HepG2 (cell line): ENCODE results near the gene KCNJ14. TPM values are rescaled to one million over a fixed set of nuclear protein-coding genes. Genes with fewer than 3 reads are reported as not detected.
A peak's percentile ranks its signal among the peaks of the same experiment; 100 is the strongest.

Source experiments
- AGO2 ChIP-seq: fragments of 200-400 bp; formaldehyde crosslinking; optimal IDR thresholded peaks from 2 replicates; pipeline ENCODE3; 2017; ENCODE audit warnings: mild to moderate bottlenecking, low read depth, low read length, moderate library complexity
- CCDC6 ChIP-seq: sonication (generic); formaldehyde crosslinking; IDR thresholded peaks from 2 replicates; pipeline ENCODE4 v1.8.1; 2022; ENCODE audit warnings: mild to moderate bottlenecking, missing genetic modification reagents, moderate library complexity
- EED ChIP-seq: sonication (generic); formaldehyde crosslinking; IDR thresholded peaks from 2 replicates; pipeline ENCODE4 v1.5.0; 2020; ENCODE audit warnings: mild to moderate bottlenecking, missing genetic modification reagents
- FIP1L1 ChIP-seq: fragments of 200-400 bp; formaldehyde crosslinking; IDR thresholded peaks from 2 replicates; pipeline ENCODE4 v1.6.1; 2018; ENCODE audit warnings: low read depth, mild to moderate bottlenecking, low read length, moderate library complexity, borderline replicate concordance; ENCODE audit not compliant: insufficient read depth
- HNRNPL ChIP-seq: fragments of 200-400 bp; formaldehyde crosslinking; IDR thresholded peaks from 2 replicates; pipeline ENCODE4 v1.6.1; 2017; ENCODE audit warnings: mild to moderate bottlenecking, low read depth, low read length
- IRF2 ChIP-seq: IDR thresholded peaks from 2 replicates; pipeline ENCODE4 v1.6.1; 2018; ENCODE audit warnings: missing genetic modification reagents, missing compliant biosample characterization
- MEIS1 ChIP-seq: sonication (generic); formaldehyde crosslinking; IDR thresholded peaks from 2 replicates; pipeline ENCODE4 v1.9.0; 2021; ENCODE audit warnings: mild to moderate bottlenecking, missing genetic modification reagents, moderate library complexity, borderline replicate concordance
- NCOA1 ChIP-seq: sonication (generic); formaldehyde crosslinking; IDR thresholded peaks from 2 replicates; pipeline ENCODE4 v1.9.0; 2021; ENCODE audit warnings: missing genetic modification reagents
- NFRKB ChIP-seq: fragments of 450-650 bp; IDR thresholded peaks from 2 replicates; pipeline ENCODE4 v1.6.1; 2017
- NR2F6 ChIP-seq, 2 experiments: IDR thresholded peaks; 2 replicates each; pipeline ENCODE4 v1.6.1; 2016; ENCODE audit warnings: antibody characterized with exemption in 1 of 2, mild to moderate bottlenecking in 1 of 2
- SIX1 ChIP-seq: sonication (generic); formaldehyde crosslinking; IDR thresholded peaks from 2 replicates; pipeline ENCODE4 v1.4.0; 2020; ENCODE audit warnings: missing genetic modification reagents, borderline replicate concordance
- SMAD1 ChIP-seq: sonication (generic); formaldehyde crosslinking; IDR thresholded peaks from 2 replicates; pipeline ENCODE4 v1.4.0; 2020; ENCODE audit warnings: missing genetic modification reagents, low read depth, mild to moderate bottlenecking, borderline replicate concordance
- SOX5 ChIP-seq: IDR thresholded peaks from 2 replicates; pipeline ENCODE4 v1.6.1; 2016; ENCODE audit warnings: borderline replicate concordance
- SP140L ChIP-seq: sonication (generic); formaldehyde crosslinking; IDR thresholded peaks from 2 replicates; pipeline ENCODE4 v1.4.0; 2020; ENCODE audit warnings: missing genetic modification reagents, borderline replicate concordance
- STAT5B ChIP-seq: sonication (generic); formaldehyde crosslinking; IDR thresholded peaks from 2 replicates; pipeline ENCODE4 v1.4.0; 2020; ENCODE audit warnings: missing genetic modification reagents
- TAF1 ChIP-seq: sonication (generic); formaldehyde crosslinking; IDR thresholded peaks from 2 replicates; pipeline ENCODE4 v1.4.0; 2020; ENCODE audit warnings: missing genetic modification reagents
- ZMYM3 ChIP-seq: sonication (generic); formaldehyde crosslinking; IDR thresholded peaks from 2 replicates; pipeline ENCODE4 v1.5.1; 2020; ENCODE audit warnings: mild to moderate bottlenecking, missing genetic modification reagents
- ZMYM4 ChIP-seq: sonication (generic); formaldehyde crosslinking; IDR thresholded peaks from 2 replicates; pipeline ENCODE4 v1.8.1; 2023; ENCODE audit warnings: mild to moderate bottlenecking, missing genetic modification reagents
- ZNF17 ChIP-seq: sonication (generic); formaldehyde crosslinking; IDR thresholded peaks from 2 replicates; pipeline ENCODE4 v1.5.0; 2020; ENCODE audit warnings: mild to moderate bottlenecking, missing genetic modification reagents
- ZNF562 ChIP-seq: sonication (generic); formaldehyde crosslinking; IDR thresholded peaks from 2 replicates; pipeline ENCODE4 v1.8.0; 2022; ENCODE audit warnings: missing genetic modification reagents, borderline replicate concordance
- ZNF607 ChIP-seq: sonication (generic); formaldehyde crosslinking; IDR thresholded peaks from 2 replicates; pipeline ENCODE4 v1.5.1; 2020; ENCODE audit warnings: missing genetic modification reagents, mild to moderate bottlenecking, borderline replicate concordance
- ZNF670 ChIP-seq: sonication (generic); formaldehyde crosslinking; IDR thresholded peaks from 2 replicates; pipeline ENCODE4 v1.8.0; 2022; ENCODE audit warnings: mild to moderate bottlenecking, missing genetic modification reagents, borderline replicate concordance
- ZNF841 ChIP-seq: sonication (generic); formaldehyde crosslinking; IDR thresholded peaks from 2 replicates; pipeline ENCODE4 v1.8.1; 2023; ENCODE audit warnings: missing genetic modification reagents, borderline replicate concordance
- polyA plus RNA-seq, 8 experiments: library from polyadenylated mRNA; depleted of rRNA in 3 of 8; stranded (reverse) in 7 of 8; unstranded in 1 of 8; fragments of >200 nt; fragmentation: Illumina TruSeq in 4 of 8; extraction: Trizol in 4 of 8; gene quantifications; 2 replicates each; pipeline versions ENCODE4 v1.2.1 to v1.2.3, GENCODE V29; 2011 to 2016; ENCODE audit warnings: low read depth in 4 of 8, missing spikeins in 1 of 8, mixed read lengths in 1 of 8; ENCODE audit not compliant: insufficient read depth in 1 of 8
- total RNA-seq, 5 experiments: library from RNA; depleted of rRNA; stranded (reverse); fragments of >200 nt; fragmentation: Illumina TruSeq; extraction: Trizol; gene quantifications; 2 replicates each; pipeline ENCODE4 v1.2.3, GENCODE V29; 2016; ENCODE audit warnings: low read depth in 1 of 5
- TF ChIP-seq, protein P1 (sequence below): sonication (generic); formaldehyde crosslinking; IDR thresholded peaks from 2 replicates; pipeline ENCODE4 v1.8.1; 2023; ENCODE audit warnings: mild to moderate bottlenecking, missing genetic modification reagents, borderline replicate concordance
- TF ChIP-seq, protein P2 (sequence below): sonication (generic); formaldehyde crosslinking; IDR thresholded peaks from 2 replicates; pipeline ENCODE4 v1.8.1; 2023; ENCODE audit warnings: mild to moderate bottlenecking, missing genetic modification reagents
- TF ChIP-seq, protein P3 (sequence below): sonication (generic); formaldehyde crosslinking; IDR thresholded peaks from 2 replicates; pipeline ENCODE4 v1.5.0; 2020; ENCODE audit warnings: missing genetic modification reagents
- TF ChIP-seq, protein P4 (sequence below): sonication (generic); IDR thresholded peaks from 2 replicates; pipeline ENCODE4 v1.6.1; 2016; ENCODE audit warnings: low read depth, borderline replicate concordance
- TF ChIP-seq, protein P5 (sequence below): sonication (generic); formaldehyde crosslinking; IDR thresholded peaks from 2 replicates; pipeline ENCODE4 v1.4.0; 2020; ENCODE audit warnings: missing genetic modification reagents, mild to moderate bottlenecking, borderline replicate concordance

The KCNJ14 gene
- total and polyA plus RNA-seq, 2 of the 13 experiments (the other 11 are each of a cell fraction or from before 2014, with no cell fraction given) = 0.20 to 0.51 TPM

GRCh38 chr19:48468772-48469288, 13.5 kb downstream of the KCNJ14 start (continued):
- TF ChIP-seq STAT5B (CRISPR knock-in tag) = no peak
- TF ChIP-seq IRF2 = no peak
- no peak for TF ChIP-seq TAF1 (CRISPR knock-in tag)
- TF ChIP-seq, protein P1, sequence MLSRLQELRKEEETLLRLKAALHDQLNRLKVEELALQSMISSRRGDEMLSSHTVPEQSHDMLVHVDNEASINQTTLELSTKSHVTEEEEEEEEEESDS (CRISPR knock-in tag) = no peak
- TF ChIP-seq ZNF841 (CRISPR knock-in tag) = no peak
- TF ChIP-seq, protein P2, sequence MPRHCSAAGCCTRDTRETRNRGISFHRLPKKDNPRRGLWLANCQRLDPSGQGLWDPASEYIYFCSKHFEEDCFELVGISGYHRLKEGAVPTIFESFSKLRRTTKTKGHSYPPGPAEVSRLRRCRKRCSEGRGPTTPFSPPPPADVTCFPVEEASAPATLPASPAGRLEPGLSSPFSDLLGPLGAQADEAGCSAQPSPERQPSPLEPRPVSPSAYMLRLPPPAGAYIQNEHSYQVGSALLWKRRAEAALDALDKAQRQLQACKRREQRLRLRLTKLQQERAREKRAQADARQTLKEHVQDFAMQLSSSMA (CRISPR knock-in tag) = no peak
- TF ChIP-seq ZNF562 (CRISPR knock-in tag) = no peak
- TF ChIP-seq NFRKB = no peak
- TF ChIP-seq ZMYM4 = 0 out of 2 replicates have a peak, but pooled peaks have one; percentile 4
- TF ChIP-seq NR2F6 (IDR thresholded peaks at IDR 0.05) = no peak
- no peak for TF ChIP-seq NR2F6 (CRISPR knock-in tag; IDR thresholded peaks at IDR 0.05)
- TF ChIP-seq ZNF17 (CRISPR knock-in tag) = no peak
- no peak for TF ChIP-seq SP140L (CRISPR knock-in tag)
- no peak for TF ChIP-seq ZNF607 (CRISPR knock-in tag)
- TF ChIP-seq MEIS1 (CRISPR knock-in tag) = no peak
- no peak for TF ChIP-seq ZNF670 (CRISPR knock-in tag)
- TF ChIP-seq, protein P3, sequence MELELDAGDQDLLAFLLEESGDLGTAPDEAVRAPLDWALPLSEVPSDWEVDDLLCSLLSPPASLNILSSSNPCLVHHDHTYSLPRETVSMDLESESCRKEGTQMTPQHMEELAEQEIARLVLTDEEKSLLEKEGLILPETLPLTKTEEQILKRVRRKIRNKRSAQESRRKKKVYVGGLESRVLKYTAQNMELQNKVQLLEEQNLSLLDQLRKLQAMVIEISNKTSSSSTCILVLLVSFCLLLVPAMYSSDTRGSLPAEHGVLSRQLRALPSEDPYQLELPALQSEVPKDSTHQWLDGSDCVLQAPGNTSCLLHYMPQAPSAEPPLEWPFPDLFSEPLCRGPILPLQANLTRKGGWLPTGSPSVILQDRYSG (CRISPR knock-in tag) = no peak
- TF ChIP-seq NCOA1 (CRISPR knock-in tag) = 0 out of 2 replicates have a peak, but pooled peaks have one; percentile 0
- TF ChIP-seq ZMYM3 (CRISPR knock-in tag) = no peak
- no peak for TF ChIP-seq EED (CRISPR knock-in tag)
- TF ChIP-seq SOX5 = no peak
- TF ChIP-seq, protein P4, sequence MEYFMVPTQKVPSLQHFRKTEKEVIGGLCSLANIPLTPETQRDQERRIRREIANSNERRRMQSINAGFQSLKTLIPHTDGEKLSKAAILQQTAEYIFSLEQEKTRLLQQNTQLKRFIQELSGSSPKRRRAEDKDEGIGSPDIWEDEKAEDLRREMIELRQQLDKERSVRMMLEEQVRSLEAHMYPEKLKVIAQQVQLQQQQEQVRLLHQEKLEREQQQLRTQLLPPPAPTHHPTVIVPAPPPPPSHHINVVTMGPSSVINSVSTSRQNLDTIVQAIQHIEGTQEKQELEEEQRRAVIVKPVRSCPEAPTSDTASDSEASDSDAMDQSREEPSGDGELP = no peak
- no peak for TF ChIP-seq SMAD1 (CRISPR knock-in tag)
- no peak for TF ChIP-seq AGO2
- TF ChIP-seq, protein P5, sequence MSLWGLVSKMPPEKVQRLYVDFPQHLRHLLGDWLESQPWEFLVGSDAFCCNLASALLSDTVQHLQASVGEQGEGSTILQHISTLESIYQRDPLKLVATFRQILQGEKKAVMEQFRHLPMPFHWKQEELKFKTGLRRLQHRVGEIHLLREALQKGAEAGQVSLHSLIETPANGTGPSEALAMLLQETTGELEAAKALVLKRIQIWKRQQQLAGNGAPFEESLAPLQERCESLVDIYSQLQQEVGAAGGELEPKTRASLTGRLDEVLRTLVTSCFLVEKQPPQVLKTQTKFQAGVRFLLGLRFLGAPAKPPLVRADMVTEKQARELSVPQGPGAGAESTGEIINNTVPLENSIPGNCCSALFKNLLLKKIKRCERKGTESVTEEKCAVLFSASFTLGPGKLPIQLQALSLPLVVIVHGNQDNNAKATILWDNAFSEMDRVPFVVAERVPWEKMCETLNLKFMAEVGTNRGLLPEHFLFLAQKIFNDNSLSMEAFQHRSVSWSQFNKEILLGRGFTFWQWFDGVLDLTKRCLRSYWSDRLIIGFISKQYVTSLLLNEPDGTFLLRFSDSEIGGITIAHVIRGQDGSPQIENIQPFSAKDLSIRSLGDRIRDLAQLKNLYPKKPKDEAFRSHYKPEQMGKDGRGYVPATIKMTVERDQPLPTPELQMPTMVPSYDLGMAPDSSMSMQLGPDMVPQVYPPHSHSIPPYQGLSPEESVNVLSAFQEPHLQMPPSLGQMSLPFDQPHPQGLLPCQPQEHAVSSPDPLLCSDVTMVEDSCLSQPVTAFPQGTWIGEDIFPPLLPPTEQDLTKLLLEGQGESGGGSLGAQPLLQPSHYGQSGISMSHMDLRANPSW = no peak
- TF ChIP-seq HNRNPL = no peak
- TF ChIP-seq SIX1 = no peak
- TF ChIP-seq CCDC6 (CRISPR knock-in tag) = no peak
- TF ChIP-seq FIP1L1 = no peak
